GM12878 (cell line): Measurements from ENCODE around the gene ZPBP2. TPM values are rescaled to one million over a fixed set of nuclear protein-coding genes. Genes with fewer than 3 reads are reported as not detected.

Source experiments
- BCL11A ChIP-seq: IDR thresholded peaks from 2 replicates; pipeline ENCODE4 v1.6.1; 2011; ENCODE audit warnings: low read depth, low read length
- EGR1 ChIP-seq, 2 experiments: IDR thresholded peaks; 1 replicate in 1 of 2; 2 replicates in 1 of 2; pipeline ENCODE4 v1.6.1; 2011 to 2012; ENCODE audit warnings: low read depth in 2 of 2, low read length in 2 of 2, borderline replicate concordance in 1 of 2, mild to moderate bottlenecking in 1 of 2, moderate library complexity in 1 of 2
- GABPA ChIP-seq: IDR thresholded peaks from 2 replicates; pipeline ENCODE4 v1.6.1; 2014; ENCODE audit warnings: antibody characterized with exemption, low read depth, mild to moderate bottlenecking, inconsistent platforms
- HSF1 ChIP-seq: fragments of 150-350 bp; IDR thresholded peaks from 2 replicates; pipeline ENCODE4 v1.6.1; 2014; ENCODE audit warnings: mild to moderate bottlenecking, low read depth, low read length
- IKZF1 ChIP-seq: fragments of 450-650 bp; conservative IDR thresholded peaks from 2 replicates; pipeline ENCODE4 v1.6.1; 2017; ENCODE audit warnings: antibody characterized with exemption, mild to moderate bottlenecking
- IKZF2 ChIP-seq, 2 experiments: fragments of 450-650 bp; IDR thresholded peaks; 2 replicates each; pipeline ENCODE4 v1.6.1; 2017; ENCODE audit warnings: mild to moderate bottlenecking in 2 of 2, moderate library complexity in 2 of 2
- JUNB ChIP-seq: IDR thresholded peaks from 2 replicates; pipeline ENCODE4 v1.6.1; 2016; ENCODE audit warnings: antibody characterized with exemption, mild to moderate bottlenecking
- LARP7 ChIP-seq: fragments of 450-650 bp; IDR thresholded peaks from 2 replicates; pipeline ENCODE4 v1.6.1; 2017; ENCODE audit warnings: mild to moderate bottlenecking
- MTA2 ChIP-seq: fragments of 450-650 bp; IDR thresholded peaks from 2 replicates; pipeline ENCODE4 v1.6.1; 2016; ENCODE audit warnings: low read depth, mild to moderate bottlenecking, moderate library complexity
- NR2C2 ChIP-seq: IDR thresholded peaks from 2 replicates; pipeline ENCODE4 v1.6.1; 2011; ENCODE audit warnings: borderline replicate concordance, low read depth; ENCODE audit not compliant: control insufficient read depth, insufficient read length
- PAX5 ChIP-seq: IDR thresholded peaks from 2 replicates; pipeline ENCODE4 v1.6.1; 2011; ENCODE audit warnings: low read depth, low read length, borderline replicate concordance
- RB1 ChIP-seq: fragments of 450-650 bp; formaldehyde crosslinking; IDR thresholded peaks from 2 replicates; pipeline ENCODE4 v1.6.1; 2017; ENCODE audit warnings: mild to moderate bottlenecking, borderline replicate concordance
- SMARCA5 ChIP-seq: fragments of 450-650 bp; IDR thresholded peaks from 2 replicates; pipeline ENCODE4 v1.6.1; 2017; ENCODE audit warnings: mild to moderate bottlenecking
- SMC3 ChIP-seq: IDR thresholded peaks from 2 replicates; pipeline ENCODE4 v1.6.1; 2011; ENCODE audit warnings: low read length, improper control_type of control experiment, borderline replicate concordance
- SP1 ChIP-seq: IDR thresholded peaks from one replicate; pipeline ENCODE4 v1.6.1; 2011; ENCODE audit warnings: low read depth, low read length
- SUPT20H ChIP-seq: IDR thresholded peaks from 2 replicates; pipeline ENCODE4 v1.6.1; 2011; ENCODE audit warnings: low read depth, mild to moderate bottlenecking, low read length, moderate library complexity, borderline replicate concordance; ENCODE audit not compliant: control insufficient read depth
- TAF1 ChIP-seq: IDR thresholded peaks from 2 replicates; pipeline ENCODE4 v1.6.1; 2011; ENCODE audit warnings: mild to moderate bottlenecking, low read depth, low read length, borderline replicate concordance
- TARDBP ChIP-seq: IDR thresholded peaks from 2 replicates; pipeline ENCODE4 v1.6.1; 2016; ENCODE audit warnings: borderline replicate concordance
- TCF12 ChIP-seq: IDR thresholded peaks from 2 replicates; pipeline ENCODE4 v1.6.1; 2011; ENCODE audit warnings: low read depth, mild to moderate bottlenecking, low read length
- ZBED1 ChIP-seq: IDR thresholded peaks from 2 replicates; pipeline ENCODE4 v1.6.1; 2016; ENCODE audit warnings: borderline replicate concordance
- ZNF207 ChIP-seq: fragments of 450-650 bp; IDR thresholded peaks from 2 replicates; pipeline ENCODE4 v1.6.1; 2014; ENCODE audit warnings: antibody characterized with exemption, mild to moderate bottlenecking, borderline replicate concordance
- ZNF217 ChIP-seq: fragments of 450-650 bp; IDR thresholded peaks from 2 replicates; pipeline ENCODE4 v1.6.1; 2017; ENCODE audit warnings: antibody characterized with exemption, mild to moderate bottlenecking
- ZNF24 ChIP-seq: fragments of 450-650 bp; IDR thresholded peaks from 2 replicates; pipeline ENCODE4 v1.6.1; 2017; ENCODE audit warnings: antibody characterized with exemption, mild to moderate bottlenecking
- ZSCAN29 ChIP-seq: fragments of 450-650 bp; IDR thresholded peaks from 2 replicates; pipeline ENCODE4 v1.6.1; 2017; ENCODE audit warnings: mild to moderate bottlenecking, moderate library complexity
- ZZZ3 ChIP-seq: IDR thresholded peaks from 2 replicates; pipeline ENCODE4 v1.6.1; 2011; ENCODE audit warnings: low read depth; ENCODE audit not compliant: control insufficient read depth, insufficient read length
- polyA plus RNA-seq, 11 experiments: library from polyadenylated mRNA; depleted of rRNA in 4 of 11; unstranded in 6 of 11; stranded (reverse) in 5 of 11; fragments of >200 nt; fragmentation: Nextera tagmentation in 4 of 11; fragmentation: Illumina TruSeq in 1 of 11; extraction: Ambion mirVana in 4 of 11; extraction: Trizol in 1 of 11; gene quantifications; 1 replicate in 1 of 11; 2 replicates in 10 of 11; pipeline versions ENCODE4 v1.2.1 to v1.2.3, GENCODE V29; 2011 to 2016; ENCODE audit warnings: inconsistent platforms in 2 of 11, missing spikeins in 2 of 11, low read depth in 1 of 11
- total RNA-seq, 4 experiments: library from RNA; depleted of rRNA in 3 of 4; stranded (reverse); fragments of >200 nt in 3 of 4; fragmentation: Illumina TruSeq in 1 of 4; extraction: Trizol in 1 of 4; gene quantifications; 2 replicates each; pipeline versions ENCODE4 v1.2.1 to v1.2.3, GENCODE V29; 2013 to 2021
- TF ChIP-seq, protein P1 (sequence below): fragments of 450-650 bp; IDR thresholded peaks from 2 replicates; pipeline ENCODE4 v1.6.1; 2017; ENCODE audit warnings: mild to moderate bottlenecking, moderate library complexity

The ZPBP2 gene
- total and polyA plus RNA-seq, 10 of the 15 experiments (the other 5 are each of a cell fraction or from before 2014, with no cell fraction given): 0.33 to 1.0 (median 0.58) TPM

GRCh38 chr17:39867880-39868553 is at the start of gene ZPBP2 (continued):
- peak in 1 of 2 experiments; percentile 66 for TF ChIP-seq IKZF2 (IDR thresholded peaks at IDR 0.05)
- peak; percentile 83; the same call in 1 of the 2 replicates for TF ChIP-seq SMARCA5
- no peak for TF ChIP-seq GABPA
- TF ChIP-seq MTA2: no peak
- 0 out of 2 replicates have a peak, but pooled peaks have one; percentile 33 for TF ChIP-seq TCF12
- TF ChIP-seq JUNB: no peak
- no peak for TF ChIP-seq PAX5
- TF ChIP-seq BCL11A: peak; percentile 20; the same call in 1 of the 2 replicates
- peak; percentile 61; the same call in 1 of the 2 replicates for TF ChIP-seq ZNF207
- no peak for TF ChIP-seq SMC3
- peak; percentile 74; the same call in 1 of the 2 replicates for TF ChIP-seq LARP7
- TF ChIP-seq ZZZ3: no peak
- no peak for TF ChIP-seq ZBED1
- TF ChIP-seq ZNF217: peak; percentile 75; the same call in 1 of the 2 replicates
- no peak for TF ChIP-seq SP1
- TF ChIP-seq HSF1: no peak
- no peak for TF ChIP-seq TAF1
- TF ChIP-seq ZNF24: 0 out of 2 replicates have a peak, but pooled peaks have one; percentile 11
- peak; percentile 95 for TF ChIP-seq IKZF1
- peak in 1 of 2 experiments; percentile 72; a peak in 2 of 3 replicates for TF ChIP-seq EGR1 (IDR thresholded peaks at IDR 0.05; ENCODE audit: borderline replicate concordance in 1 of 2, low read depth in 2 of 2, low read length in 2 of 2)
- TF ChIP-seq NR2C2: no peak
- TF ChIP-seq RB1: peak; percentile 96; the same call in 1 of the 2 replicates
- TF ChIP-seq TARDBP: 0 out of 2 replicates have a peak, but pooled peaks have one; percentile 31
- TF ChIP-seq SUPT20H: no peak
- TF ChIP-seq, protein P1, sequence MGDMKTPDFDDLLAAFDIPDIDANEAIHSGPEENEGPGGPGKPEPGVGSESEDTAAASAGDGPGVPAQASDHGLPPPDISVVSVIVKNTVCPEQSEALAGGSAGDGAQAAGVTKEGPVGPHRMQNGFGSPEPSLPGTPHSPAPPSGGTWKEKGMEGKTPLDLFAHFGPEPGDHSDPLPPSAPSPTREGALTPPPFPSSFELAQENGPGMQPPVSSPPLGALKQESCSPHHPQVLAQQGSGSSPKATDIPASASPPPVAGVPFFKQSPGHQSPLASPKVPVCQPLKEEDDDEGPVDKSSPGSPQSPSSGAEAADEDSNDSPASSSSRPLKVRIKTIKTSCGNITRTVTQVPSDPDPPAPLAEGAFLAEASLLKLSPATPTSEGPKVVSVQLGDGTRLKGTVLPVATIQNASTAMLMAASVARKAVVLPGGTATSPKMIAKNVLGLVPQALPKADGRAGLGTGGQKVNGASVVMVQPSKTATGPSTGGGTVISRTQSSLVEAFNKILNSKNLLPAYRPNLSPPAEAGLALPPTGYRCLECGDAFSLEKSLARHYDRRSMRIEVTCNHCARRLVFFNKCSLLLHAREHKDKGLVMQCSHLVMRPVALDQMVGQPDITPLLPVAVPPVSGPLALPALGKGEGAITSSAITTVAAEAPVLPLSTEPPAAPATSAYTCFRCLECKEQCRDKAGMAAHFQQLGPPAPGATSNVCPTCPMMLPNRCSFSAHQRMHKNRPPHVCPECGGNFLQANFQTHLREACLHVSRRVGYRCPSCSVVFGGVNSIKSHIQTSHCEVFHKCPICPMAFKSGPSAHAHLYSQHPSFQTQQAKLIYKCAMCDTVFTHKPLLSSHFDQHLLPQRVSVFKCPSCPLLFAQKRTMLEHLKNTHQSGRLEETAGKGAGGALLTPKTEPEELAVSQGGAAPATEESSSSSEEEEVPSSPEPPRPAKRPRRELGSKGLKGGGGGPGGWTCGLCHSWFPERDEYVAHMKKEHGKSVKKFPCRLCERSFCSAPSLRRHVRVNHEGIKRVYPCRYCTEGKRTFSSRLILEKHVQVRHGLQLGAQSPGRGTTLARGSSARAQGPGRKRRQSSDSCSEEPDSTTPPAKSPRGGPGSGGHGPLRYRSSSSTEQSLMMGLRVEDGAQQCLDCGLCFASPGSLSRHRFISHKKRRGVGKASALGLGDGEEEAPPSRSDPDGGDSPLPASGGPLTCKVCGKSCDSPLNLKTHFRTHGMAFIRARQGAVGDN: peak; percentile 97
- no peak for TF ChIP-seq ZSCAN29
